Midbrain (tissue), 1 donor: ENCODE measurements around the gene CELF5.
A peak's percentile ranks its signal among the peaks of the same experiment; 100 is the strongest.
"Not testable (repeated sequence)": the region's sequence is repeated elsewhere in the genome, so short reads cannot be mapped to it uniquely, and the experiment has no call there.

Source experiments
- DNase-seq: peaks from one replicate; lab custom pipeline; 2025; lab: John Stamatoyannopoulos, UW

Gene CELF5

DNA sequence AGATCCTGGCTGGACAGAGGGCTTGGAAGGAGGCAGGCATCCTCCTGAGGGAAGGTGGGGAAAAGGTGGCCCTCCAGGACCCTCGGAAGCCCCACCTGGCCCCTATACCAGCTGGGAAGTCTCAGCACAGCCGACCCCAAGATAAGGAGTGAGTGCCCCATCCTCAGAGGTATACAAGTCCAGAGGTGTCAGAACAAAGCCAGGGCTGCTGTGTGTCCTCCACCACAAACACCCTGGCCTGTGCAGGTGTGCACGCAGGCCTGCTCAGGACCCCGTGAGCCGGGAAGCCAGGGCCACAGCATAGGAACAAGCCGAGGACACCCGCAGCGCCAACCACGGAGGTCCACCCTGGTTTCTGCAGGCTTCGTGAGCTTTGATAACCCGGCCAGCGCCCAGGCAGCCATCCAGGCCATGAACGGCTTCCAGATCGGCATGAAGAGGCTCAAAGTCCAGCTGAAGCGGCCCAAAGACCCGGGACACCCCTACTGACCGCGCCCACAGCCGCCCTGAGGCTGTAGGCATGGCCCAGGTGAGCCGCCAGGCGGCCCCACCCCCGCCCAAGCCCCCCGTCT lies 68.6 kb downstream of the CELF5 start:
- DNase-seq, result no peak

DNA sequence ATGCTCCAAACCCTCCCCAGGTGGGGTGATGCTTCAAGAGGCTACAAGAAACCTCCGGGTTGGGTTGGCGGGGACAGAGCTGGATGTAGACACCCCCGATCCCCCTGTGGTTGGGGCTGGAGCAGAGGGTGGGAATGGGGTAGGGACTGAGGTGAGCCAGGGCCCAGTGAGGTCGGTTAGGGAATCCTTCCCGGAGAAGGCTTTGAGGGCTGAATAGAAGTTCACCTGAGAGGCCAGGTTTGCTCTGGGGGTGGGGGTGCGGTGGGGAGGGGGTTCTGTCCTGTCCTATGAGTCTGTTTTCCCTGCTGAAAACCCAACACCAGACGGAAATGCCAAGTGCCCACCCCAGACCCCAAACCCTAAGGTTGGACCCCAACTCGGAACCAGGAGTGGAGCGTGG lies 69.1 kb downstream of the CELF5 start:
- DNase-seq, result no peak

DNA sequence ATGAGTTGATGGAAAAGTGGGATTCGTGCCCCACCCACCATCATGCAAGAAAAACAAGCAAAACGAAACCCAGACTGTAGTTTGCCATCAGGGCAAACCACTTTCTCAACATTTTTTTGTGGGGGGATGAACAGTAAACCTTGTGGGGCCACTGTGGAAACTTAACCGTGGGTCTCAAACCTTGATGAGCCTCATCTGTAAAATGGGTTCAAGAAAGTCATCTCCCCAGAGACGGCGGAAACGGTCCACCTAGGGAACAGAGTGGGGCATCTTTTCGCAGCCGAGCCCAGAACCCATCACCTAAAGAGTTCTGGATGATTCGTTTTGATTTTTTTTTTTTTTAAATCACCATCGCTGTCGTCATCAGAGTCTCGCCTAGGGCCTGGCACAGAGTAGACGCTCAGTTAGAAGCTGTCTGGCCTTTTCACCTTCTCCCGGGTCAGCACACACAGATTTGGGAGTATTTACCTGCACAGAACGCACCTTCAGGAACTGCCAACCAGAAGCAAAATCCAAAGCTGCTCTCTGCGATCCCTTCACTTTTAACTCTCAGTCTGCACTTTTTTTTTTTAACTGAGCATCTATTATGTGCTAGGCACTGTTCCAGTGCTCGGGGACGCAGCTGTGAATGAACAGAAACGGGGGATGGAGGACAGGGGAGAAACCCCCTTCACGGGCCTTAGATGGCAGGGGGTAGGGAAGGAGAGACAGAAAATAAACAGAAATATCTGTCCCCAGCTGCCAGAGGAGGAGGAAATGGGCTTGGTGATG lies 69.8 kb downstream of the CELF5 start:
- no peak for DNase-seq

DNA sequence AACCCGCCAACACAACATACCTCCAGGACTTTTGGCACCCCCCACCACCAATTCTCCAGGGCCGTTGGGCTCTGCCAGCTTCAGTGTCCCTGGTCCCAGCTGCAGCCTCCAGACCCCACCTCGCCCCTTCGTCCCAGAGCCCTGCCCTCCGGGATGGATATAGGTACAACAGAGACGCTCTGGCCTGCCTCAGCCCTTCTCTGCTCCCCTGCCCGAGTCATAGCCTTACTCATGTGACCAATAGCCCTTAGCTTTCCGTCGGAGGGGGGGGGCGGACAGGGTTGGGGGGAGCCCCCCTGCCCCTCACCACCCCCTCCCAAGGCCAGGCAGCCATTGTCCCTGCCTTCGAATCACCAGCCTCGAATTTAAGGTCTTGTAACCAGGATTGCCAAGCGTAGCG lies 71.1 kb downstream of the CELF5 start:
- DNase-seq, result no peak

DNA sequence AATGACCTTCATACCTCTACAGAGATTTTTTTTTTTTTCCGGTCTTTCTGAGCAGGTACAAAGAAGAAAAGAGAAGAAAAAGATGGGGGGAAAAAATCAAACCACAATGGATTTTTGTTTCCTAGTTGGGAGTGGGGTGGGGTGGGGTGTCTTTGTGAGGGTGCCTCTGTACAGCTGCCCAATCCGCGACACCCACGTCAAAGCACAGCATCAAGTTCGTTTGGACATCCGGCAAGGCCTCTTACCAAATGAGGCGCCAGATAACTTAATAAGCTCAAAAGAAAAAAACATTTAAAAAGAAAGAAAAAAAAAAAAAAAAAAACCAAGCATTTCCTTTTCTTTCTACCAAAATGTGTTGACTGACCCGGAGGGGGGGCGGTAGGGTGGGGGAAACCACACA lies 71.6 kb downstream of the CELF5 start:
- no peak for DNase-seq

DNA sequence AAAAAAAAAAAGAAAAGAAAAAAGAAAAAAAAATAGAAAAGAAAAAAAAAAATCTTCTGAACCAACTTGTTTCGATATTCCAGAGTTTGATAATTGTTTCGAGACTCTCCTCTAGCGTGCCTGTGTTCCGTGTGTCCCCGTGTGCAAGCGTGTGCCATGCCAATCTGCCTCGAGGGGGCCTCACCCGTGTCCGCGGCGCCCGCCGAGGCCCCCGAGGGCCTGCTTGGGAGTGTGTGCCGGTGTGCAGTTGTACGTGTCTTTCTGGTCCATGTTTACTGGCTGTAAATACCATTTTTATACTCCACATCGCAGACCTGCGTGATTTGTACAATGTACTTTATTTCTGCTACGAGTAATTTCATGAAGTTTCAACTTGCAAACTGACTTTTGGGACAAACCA lies 72.0 kb downstream of the CELF5 start:
- DNase-seq, result no peak

DNA sequence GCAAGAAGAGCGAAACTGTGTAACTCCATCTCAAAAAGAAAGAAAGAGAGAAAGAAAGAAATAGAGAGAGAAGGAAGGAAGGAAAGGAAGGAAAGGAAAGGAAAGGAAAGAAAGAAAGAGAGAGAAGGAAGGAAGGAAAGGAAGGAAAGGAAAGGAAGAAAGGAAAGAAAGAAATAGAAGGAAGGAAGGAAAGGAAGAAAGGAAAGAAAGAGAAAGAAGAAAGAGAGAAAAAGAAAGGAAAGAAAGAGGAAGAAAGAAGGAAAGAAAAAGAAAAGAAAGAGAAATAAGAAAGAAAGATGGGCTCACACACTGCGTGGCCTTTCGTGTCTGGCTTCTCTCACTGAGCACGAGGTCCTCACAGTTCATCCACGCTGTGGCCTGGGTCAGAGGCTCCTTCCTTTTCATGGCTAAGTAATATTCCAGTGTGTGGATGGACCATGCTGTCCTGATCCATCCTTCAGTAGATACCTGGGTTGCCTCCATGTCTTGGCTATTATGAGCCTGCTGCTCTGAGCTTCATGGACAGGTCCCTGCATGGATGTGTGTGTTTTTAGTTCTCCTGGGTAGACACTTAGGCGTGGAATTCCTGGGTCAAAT lies 74.5 kb downstream of the CELF5 start:
- no peak for DNase-seq

DNA sequence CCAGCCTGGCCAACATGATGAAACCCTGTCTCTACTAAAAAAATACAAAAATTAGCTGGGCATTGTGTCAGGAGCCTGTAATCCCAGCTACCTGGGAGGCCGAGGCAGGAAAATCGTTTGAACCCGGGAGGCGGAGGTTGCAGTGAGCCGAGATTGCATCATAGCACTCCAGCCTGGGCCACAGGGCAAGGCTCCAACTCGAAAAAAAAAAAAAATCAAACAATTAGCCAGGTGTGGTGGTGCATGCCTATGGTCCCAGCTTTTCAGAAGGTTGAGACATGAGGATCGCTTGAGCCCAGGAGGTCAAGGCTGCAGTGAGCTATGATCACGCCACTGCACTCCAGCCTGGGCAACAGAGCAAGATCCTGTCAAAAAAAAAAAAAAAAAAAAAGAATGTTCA lies 76.1 kb downstream of the CELF5 start:
- DNase-seq, result not testable (repeated sequence)

DNA sequence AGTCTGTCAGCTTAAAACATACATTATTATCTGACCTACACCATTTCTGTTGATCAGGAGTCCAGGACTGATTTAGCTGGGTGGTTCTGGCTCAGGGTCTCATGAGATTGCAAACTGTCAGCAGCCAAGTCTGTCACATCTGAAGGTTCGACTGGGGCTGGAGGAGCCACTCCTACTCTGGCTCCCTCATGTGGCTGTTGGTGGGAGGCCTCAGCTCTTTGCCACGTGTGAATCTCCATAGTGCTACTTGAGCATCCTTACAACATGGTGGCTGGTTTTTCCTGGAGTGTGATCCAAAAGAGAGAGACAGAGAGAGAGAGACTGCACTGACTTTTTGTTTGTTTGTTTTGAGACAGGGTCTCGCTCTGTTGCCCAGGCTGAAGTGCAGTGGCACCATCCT lies 78.3 kb downstream of the CELF5 start:
- DNase-seq, result no peak

DNA sequence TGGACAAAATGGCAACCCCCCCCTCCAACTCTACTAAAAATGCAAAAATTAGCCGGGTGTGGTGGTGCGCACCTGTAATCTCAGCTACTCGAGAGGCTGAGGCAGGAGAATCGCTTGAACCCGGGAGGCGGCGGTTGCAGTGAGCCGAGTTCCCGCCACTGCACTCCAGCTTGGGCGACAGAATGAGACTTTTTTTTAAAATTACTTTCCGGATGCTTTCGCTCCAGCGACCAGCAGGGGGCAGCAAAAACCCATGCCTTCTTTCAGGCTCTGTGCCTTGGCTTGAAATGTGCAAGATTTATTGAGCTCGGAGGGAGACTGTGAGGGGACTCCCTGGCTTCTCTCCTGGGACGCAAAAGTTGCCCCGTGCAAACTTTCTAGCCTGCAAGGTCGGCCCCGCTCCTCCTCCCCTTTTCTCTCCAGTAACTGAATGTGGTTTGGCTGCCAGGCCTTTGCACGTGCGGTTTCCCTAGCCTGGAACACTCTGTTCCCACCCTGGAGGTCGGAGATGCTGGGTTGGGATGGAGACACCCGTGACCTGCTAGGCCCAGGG lies 80.5 kb downstream of the CELF5 start:
- DNase-seq, result peak; percentile 78

DNA sequence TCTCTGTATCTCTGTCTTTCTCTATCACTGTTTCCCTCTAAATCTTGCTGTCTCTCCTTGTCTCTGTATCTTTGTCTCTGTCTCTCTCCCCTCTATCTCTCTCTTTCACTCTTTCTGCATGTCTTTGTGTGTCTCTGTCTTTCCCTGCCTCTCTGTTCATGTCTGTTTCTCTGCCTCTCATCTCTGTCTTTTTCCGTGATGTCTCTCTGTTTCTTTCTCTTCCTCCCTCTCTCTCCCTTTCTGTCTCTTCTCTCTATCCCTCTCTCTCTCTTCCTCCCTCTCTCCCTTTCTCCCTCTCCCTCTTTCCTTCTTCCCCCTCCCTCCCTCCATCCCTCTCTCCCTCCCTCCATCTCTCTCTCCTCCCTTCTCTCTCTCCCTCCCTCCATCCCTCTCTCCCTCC lies 85.3 kb downstream of the CELF5 start:
- DNase-seq, result no peak

DNA sequence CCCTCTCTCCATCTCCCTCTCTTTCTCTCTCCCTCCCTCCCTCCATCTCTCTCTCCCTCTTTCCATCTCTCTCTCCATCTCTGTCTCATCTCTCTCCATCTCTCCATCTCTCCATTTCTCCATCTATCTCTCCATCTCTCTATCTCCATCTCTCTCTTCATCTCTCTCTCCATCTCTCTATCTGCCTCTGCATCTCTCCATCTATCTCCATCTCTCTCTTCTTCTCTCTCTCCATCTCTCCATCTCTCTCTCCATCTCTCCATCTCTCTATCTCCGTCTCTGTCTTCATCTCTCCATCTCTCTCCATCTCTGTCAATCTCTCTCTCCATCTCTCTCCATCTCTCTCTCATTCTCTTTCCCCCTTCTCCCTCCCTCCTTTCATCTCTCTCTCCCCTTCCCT lies 85.8 kb downstream of the CELF5 start:
- DNase-seq, result no peak

DNA sequence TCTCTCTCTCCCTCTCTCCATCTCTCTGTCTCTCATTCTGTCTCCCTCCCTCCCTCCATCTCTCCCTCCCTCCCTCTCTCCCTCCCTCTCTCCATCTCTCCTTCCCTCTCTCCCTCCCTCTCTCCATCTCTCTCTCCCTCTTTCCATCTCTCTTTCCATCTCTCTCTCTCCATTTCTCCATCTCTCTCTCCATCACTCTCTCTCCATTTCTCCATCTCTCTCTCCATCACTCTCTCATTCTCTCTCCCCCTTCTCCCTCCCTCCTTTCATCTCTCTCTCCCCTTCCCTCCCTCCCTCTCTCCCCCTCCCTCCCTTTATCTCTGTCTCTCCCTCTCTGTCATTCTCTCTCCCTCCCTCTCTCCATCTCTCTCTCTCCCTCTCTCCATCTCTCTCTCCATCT lies 86.2 kb downstream of the CELF5 start:
- DNase-seq, result no peak

DNA sequence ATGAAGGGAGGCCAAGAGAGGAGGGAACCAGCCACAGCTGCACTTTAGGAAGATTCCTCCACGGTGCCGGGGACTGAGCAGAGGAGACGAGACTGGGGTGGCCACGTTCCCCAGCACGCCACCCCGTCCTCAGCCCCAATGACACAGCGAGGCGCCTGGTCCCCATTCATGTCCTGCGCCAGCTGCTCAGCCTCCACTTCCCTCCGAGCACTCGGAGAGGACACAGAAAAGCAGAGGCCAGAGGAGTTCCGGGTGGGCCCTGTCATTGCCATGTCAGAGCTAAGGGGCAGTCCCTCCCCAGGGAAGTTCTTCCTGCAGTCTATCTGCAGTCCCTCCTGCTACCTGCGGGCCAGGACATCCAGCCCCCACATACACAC lies 88.7 kb downstream of the CELF5 start:
- DNase-seq, result no peak

DNA sequence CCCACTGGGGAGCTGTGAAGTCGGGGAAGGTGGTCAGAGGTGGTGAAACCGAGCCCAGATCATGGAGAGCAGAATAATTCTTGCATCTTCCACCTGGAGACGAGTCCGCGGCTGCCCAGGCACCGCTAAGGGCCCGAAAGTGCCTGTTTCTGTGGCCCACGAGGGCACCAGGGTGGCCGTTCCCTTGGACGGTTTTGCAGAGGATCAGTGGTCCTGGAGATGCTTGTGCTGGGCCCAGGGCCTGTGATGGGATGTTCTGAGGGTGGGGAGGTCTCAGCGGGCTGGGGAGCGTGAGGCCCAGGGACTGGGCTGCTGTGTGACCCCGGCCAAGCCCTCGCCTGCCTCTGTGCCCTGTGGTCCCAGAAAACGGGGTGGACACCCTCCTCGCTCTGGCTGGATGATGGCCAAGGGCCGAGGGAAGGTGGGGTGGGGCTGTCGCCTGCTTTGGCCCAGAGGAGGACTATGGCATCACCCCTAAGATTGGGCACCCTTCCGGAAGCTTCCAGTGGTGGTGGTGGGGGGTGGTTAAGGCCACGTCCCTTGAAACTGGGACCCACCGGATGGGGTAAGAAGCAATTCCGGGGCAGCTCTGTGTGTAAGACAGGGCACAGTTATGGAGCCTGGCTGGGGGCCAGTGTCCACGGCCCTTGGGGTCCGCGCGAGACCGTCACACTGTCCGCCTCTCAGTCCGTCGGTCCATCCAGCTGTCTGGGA lies 90.7 kb downstream of the CELF5 start:
- no peak for DNase-seq

DNA sequence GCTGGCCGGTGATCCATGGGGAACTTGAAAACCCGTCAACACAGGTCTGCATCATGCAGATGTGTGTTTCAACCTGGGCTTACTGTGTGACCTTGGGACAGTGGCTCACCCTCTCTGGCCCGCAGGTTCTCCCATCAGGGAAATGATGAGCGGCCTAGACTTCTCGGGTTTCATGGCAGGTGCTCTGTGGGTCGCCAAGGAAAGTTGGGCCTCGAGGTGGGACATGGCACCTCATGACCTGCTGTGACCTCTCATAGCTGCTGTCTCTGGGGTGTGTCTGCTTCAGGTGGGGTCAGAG lies 91.2 kb downstream of the CELF5 start:
- DNase-seq, result no peak

DNA sequence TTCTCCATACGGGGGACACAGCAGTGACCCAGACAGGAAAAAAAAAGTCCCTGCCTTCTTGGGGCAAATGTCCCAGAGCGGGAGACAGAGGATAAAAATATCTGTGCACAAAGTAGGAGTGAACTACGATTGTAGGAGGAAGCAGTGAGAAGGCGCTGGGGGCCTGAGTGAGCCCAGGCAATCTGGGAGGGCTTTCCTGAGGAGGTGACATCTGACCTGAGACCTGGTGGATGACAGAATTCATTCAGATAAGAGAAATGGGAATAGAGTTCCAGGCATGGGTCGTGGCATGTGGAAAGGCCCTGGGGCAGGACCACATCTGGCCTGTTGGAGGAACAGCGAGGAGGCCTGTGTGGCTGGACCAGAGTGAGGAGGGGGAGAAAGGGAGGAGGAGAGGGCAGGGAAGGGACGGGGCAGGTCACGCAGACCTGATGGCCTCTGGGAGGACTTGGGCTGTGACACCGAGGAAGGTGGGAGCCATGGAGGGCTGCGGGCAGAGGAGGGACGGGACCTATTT lies 91.7 kb downstream of the CELF5 start:
- DNase-seq, result no peak

DNA sequence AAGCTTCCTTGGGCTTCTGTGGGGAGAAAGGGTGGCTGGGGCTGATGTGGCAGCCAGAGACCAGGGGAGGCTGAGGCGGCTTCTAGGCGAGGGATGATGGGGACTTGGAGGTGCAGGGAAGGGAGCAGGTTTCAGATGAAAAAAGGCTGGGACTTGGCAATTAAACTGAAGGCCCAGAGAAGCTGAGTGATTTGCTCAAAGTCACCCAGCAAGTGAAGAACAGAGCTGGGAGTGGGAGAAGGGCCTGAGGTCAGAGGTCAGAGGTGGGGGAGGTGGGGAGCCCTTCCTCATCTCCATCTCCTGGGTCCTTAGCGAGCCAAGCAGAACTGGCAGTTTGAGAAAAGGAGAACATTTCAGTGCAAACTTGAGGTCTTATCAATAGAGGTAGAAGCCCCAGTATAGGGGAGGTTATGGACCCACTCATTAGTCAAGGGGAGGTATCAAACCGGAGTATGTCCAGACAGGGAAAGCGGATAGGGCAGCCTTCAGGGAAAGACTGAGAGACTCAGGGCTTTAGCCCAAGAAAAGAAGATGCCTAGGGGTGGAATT lies 92.3 kb downstream of the CELF5 start:
- no peak for DNase-seq

DNA sequence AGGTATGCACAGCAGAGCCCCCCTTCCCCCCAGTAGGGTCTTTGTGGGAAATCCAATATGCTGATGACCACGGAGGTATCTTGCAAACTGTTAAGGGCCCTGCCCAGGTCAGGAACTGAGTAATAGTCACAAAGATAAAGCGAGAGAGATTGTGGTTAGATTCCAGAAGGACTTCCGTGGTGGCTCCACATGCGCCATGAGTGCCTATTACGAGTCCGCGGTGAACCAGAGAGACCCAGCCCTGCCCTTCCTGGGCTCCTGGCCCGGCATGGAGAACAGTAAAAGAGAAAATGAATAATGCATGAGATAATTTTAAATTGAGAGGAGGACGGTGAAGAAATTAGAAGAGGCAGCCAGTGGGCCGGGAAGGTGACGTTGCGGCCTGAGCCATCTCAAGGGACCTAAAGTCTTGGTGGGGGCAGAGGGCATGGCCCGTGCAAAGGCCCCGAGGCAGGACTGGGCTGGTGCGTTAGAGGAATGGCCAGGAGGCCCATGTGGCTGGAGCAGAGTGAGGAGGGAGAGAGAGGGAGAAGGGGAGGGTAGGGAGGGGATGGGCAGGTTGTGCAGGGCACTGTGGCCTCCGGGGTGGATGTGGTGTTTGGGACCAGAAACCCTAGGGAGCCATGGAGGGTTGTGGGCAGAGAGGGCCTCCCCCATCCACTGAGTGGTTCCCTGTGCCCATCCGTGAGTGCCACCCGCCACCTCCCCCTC lies 95.3 kb downstream of the CELF5 start:
- no peak for DNase-seq

DNA sequence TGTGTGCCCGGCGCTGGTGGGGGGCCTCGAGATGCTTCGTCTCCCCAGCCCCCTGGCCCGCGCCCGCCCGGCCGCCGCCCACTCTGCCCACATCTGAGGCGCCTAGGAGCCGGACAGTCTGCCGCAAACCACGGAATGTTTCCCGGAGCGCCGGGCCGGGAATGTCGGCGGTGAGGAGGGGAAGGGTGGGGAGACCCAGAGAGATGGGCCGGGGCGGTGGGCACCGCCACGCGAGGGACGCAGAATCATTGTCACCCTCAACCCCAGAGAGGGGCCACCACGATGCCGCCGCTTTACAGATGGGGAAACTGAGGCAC lies 95.9 kb downstream of the CELF5 start:
- no peak for DNase-seq

DNA sequence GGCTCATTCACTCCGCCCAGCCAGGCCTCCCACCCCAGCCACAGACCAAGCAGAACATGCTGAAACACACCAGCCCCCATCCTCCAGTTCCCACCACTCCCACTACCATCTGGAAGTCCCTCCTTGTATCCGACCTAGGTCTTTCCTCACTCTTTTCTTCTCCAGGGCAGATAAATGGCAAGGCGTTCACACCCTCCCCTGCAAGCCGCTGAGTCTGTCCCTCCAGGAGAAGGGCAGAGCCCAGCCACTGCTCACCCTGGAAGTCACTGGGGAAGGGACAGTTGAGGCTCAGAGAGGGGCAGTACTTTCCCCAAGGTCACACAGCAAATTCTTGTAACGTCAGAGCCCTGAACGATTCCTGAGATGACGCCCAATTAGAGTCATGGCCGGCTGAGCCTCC lies 96.4 kb downstream of the CELF5 start:
- DNase-seq, result no peak

DNA sequence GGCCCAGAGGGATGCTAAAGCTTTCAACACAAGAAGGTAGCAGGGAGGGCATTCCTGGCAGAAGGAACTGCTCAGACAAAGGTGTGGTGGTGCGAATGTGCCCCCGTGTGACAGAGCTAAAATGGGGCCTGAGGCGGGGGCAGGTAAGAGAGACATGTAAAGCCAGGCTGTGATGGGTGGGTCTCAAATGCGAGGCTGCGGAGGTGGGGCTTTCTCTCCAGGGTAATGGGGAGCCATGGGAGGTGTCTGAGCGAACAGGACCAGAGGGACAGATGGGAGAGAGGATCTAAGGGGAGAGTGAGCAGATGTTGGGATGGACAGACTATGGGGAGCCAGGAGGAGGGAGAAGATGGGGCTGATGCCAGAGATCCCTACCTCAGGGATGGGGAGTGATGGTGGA lies 97.2 kb downstream of the CELF5 start:
- DNase-seq, result no peak
